Astrocyte of the spinal cord (primary cell): ENCODE data around the gene CDK19.
A peak's percentile ranks its signal among the peaks of the same experiment; 100 is the strongest.

Experiments
- DNase-seq: peaks from one replicate; pipeline ENCODE4 v3.0.0; 2011; ENCODE audit warnings: low read depth, low spot score
- H3K4me3 ChIP-seq: 2 replicates; pipeline ENCODE4 v1.5.1; 2011; ENCODE audit warnings: low read depth, mild to moderate bottlenecking, low read length, moderate library complexity
- in situ Hi-C: cut with HindIII; loops from 2 replicates; pipeline ENCODE4 v1.10.0; 2017; ENCODE audit warnings: low sequenced_read_pairs
- TF ChIP-seq, protein P1 (sequence below): IDR thresholded peaks from 2 replicates; pipeline ENCODE4 v1.5.1; 2012; ENCODE audit warnings: low read depth, mild to moderate bottlenecking, low read length, inconsistent platforms

The CDK19 gene

DNA sequence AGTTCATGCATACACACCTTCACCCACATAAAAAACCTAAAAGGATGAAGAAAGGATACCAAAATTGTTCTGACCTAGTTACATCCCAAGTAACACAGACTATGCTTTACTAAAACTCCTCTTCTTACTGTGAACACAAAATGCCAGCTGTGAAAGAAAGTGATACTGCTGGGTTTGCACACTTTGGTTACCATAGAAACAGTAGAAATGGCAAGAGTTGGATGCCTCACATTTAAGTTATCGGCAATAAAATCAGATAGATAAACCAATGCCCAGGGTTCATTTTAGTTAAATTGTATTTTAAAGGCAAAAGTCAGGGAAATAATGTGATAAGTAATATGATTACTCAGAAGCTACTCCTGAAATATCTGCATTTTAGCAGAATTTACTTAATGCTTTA lies 161.9 kb downstream of the CDK19 start:
- in situ Hi-C loops, result no loop called here
- no peak overlapping the region for H3K4me3 ChIP-seq
- DNase-seq, result no peak
- TF ChIP-seq, protein P1, sequence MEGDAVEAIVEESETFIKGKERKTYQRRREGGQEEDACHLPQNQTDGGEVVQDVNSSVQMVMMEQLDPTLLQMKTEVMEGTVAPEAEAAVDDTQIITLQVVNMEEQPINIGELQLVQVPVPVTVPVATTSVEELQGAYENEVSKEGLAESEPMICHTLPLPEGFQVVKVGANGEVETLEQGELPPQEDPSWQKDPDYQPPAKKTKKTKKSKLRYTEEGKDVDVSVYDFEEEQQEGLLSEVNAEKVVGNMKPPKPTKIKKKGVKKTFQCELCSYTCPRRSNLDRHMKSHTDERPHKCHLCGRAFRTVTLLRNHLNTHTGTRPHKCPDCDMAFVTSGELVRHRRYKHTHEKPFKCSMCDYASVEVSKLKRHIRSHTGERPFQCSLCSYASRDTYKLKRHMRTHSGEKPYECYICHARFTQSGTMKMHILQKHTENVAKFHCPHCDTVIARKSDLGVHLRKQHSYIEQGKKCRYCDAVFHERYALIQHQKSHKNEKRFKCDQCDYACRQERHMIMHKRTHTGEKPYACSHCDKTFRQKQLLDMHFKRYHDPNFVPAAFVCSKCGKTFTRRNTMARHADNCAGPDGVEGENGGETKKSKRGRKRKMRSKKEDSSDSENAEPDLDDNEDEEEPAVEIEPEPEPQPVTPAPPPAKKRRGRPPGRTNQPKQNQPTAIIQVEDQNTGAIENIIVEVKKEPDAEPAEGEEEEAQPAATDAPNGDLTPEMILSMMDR, result no peak

DNA sequence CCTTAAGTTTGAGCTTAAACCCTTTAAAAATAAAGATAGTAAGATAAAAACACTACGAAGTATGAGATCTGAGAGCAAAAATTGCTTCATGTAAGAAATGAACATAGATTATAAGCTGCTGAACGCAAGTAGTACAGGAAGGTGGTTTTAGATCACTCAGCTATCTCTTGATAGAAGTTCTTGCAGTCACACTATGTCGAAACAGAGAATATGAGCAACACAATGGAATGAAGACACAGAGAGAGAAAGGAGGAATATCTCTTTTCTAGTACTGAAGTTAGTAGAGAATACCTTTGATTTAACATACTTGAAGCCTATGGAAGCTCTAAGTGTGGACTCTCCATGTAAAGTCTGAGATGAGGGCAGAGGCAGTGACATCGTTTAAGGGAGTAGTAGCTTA lies 162.7 kb downstream of the CDK19 start:
- TF ChIP-seq, protein P1, result no peak
- H3K4me3 ChIP-seq, result no peak overlapping the region
- in situ Hi-C loops, result no loop called here
- DNase-seq, result no peak

DNA sequence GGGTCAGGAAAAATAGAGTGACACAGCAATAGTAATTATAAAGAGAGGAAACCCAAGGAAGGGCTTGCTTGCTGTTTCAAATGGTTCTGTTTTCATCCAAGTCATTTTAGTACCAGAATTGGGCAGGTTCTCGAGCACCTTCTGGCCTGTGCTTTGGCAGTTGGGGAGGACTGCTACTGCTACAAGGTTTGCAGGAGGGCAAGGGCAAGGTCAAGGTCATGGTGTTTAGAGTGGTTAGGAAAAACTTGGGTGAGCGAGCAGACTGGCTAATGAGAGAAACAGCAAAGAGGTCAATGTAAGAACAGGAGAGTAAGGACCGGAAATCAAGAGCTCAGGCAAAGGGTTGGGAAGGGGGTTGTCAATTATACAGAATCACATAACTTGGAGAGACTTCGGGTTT lies 164.5 kb downstream of the CDK19 start:
- DNase-seq, result no peak
- TF ChIP-seq, protein P1, result no peak
- no peak overlapping the region for H3K4me3 ChIP-seq
- in situ Hi-C loops, result no loop called here

DNA sequence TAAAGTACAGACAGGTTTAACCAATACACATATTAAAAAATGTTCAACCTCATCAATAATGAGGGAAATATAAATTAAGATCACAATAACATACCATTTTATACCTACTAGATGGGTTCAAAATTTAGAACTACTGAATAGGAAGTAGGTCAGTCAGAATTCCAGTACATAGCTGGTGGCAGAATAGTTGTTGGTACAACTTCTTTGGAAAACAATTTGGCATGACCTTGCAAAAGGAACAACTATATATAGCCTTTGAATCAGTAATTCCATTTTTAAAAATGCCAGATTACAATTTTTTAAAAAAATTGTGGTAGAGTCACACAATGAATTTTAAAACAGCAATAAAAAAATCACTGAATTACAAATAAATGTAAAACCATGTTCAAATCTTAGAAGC lies 165.6 kb downstream of the CDK19 start:
- TF ChIP-seq, protein P1, result no peak
- H3K4me3 ChIP-seq, result no peak overlapping the region
- in situ Hi-C loops, result no loop called here
- no peak for DNase-seq

DNA sequence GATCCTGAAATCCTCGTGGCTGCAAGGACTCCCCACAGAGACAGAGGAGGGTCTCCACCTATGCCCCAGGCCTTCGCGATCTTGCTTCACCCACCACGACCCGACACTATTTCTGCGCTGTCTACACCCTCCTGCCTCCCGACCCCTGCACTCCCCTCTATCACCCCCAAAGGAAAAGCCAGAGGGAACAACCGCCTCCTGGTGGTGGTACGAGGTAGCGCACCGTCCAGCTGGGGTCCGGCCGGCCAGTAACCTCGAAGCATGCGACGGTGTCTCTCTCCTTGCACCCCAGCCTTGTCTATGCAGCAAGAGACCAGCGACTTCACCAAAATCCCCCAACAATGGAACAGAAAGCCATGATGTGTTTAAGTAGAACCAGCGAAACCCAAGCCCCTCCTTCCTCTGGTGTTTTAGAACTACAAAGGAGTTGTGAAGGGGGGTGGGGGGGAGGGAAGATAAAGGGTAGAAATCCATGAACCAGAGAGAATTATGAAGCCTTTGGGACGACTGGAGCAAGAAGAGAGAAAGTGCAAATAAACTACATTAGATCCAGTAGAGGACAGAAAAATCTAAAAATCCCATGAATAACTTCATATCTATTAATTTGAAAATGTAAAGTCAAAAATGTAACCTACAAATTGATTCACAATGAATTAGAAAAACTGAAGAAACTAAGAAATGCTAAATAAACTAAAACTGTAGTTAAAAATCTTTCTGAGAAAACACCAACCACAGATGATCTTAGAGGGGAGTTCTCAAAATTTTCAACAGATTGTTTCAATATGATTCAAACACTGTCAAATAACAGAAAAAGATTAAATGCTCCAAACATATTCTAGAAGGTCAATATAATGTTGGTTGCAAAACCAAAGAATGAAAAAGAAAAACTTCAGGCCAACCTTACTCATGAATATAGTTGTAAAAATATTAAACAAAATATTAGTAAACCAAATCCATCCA lies 168.0 kb downstream of the CDK19 start:
- H3K4me3 ChIP-seq, result no peak overlapping the region
- in situ Hi-C loops, result no loop called here
- TF ChIP-seq, protein P1, result peak; percentile 44
- no peak for DNase-seq

DNA sequence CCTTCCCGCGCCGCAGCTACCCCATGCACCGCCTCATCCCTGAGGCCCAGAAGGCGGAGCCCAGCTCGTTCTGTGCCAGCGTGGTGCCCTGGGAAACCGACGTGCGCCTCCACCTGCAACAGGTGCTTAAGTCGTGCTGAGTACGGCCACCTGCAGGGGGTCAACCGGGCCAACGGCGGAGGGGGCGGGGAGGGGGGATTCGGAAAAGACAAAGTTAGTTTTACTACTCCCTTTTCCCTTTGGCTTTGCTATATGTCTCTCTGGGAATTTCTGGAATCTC lies 168.9 kb downstream of the CDK19 start:
- TF ChIP-seq, protein P1, result no peak
- H3K4me3 ChIP-seq, result no peak overlapping the region
- DNase-seq, result no peak
- in situ Hi-C loops, result no loop called here
